HPDE6-E6E7 (cell line): Measurements from ENCODE around the gene SPRY4.
"Not testable (repeated sequence)": the region's sequence is repeated elsewhere in the genome, so short reads cannot be mapped to it uniquely, and the experiment has no call there.

Experiments used
- DNase-seq: peaks from one replicate; pipeline ENCODE4 v3.0.0; 2011; ENCODE audit warnings: missing footprints; ENCODE audit errors: extremely low spot score

The SPRY4 gene

DNA sequence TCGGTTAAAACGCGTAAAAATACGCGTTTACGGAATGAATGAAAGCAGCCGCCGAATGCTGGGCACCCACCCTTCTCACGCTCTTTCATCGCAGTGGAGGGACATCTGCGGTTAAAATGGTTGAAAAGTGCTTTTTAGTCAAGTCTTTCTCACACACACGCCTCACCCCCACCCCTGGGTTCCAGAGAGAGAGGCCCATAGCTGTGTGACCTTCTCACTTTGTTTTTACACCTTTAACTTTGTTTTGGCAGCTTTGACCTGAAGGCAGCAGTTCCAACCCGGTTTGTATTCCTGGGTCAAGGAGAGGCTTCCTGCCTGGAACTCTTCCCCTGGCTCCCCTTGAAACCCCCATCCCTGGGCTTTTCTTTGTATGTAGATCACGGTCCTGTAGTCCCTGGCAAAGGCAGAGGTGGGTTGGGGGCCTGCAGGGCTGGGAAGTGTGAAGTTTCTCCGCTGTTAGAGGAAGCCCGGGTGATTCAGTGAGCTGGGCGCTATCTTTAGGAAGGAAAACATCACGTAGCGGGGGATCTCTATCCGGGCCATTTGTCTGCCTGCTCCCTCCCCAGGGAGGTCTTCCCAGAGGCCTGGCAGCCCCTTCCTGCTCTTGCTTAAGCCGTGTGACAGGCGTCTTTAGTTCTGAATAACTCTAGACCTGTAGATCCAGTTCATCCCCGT, 29.6 kb downstream of the SPRY4 start:
- DNase-seq, result no peak

DNA sequence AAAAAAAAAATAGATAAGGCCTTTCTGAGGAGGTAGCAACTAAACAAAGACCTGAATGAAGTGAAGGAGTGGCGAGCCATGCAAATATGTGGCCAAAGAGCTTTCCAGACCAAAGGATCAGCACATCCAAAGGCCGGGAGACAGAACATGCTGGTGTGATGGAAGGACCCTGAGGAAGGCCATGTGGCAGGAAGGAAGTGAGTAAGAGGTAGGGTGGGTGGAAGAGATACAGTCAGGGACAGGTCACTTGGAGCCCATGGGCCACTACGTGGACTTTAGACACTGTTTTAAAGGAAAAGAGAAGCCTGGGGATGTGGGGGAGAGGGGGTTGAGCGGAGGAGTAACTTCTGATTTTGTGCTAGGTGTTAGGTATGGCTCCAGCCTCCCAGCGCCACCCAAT, 31.3 kb downstream of the SPRY4 start:
- no peak for DNase-seq

DNA sequence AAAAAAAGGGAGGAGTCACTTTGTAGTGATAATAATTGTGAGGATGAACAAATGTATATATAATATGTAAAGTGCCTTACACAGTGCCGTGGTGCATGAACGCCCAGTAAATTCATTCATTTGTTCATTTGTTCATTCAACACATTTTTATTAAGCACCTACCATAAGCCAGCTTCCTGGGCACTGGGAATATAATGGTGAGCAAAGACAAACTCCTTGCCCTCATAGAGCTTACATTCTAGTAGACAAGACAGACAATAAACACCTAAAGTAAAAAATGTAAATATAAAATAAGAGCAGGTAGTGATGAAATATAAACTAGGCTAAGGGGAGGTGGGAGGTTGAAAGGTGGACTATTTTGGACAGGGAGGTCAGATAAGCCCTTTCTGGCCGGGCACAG, 32.0 kb downstream of the SPRY4 start:
- DNase-seq, result no peak

DNA sequence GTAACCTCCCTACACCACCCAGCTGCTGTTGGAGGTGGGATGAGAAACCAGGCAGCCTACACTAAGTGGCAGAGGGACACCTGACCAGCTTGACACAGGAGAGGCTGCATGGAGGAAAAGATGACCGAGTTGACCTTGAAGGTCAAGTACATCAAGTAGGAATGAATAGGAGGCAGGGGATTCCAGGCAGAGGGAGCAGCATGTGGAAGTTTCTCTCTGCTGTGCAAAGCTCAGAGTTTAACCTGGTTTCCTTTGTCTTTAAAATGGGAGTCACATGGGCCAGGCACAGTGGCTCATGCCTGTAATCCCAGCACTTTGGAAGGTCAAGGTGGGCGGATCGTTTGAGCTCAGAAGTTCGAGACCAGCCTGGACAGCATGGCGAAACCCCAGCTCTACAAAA, 32.6 kb downstream of the SPRY4 start:
- DNase-seq, result no peak

DNA sequence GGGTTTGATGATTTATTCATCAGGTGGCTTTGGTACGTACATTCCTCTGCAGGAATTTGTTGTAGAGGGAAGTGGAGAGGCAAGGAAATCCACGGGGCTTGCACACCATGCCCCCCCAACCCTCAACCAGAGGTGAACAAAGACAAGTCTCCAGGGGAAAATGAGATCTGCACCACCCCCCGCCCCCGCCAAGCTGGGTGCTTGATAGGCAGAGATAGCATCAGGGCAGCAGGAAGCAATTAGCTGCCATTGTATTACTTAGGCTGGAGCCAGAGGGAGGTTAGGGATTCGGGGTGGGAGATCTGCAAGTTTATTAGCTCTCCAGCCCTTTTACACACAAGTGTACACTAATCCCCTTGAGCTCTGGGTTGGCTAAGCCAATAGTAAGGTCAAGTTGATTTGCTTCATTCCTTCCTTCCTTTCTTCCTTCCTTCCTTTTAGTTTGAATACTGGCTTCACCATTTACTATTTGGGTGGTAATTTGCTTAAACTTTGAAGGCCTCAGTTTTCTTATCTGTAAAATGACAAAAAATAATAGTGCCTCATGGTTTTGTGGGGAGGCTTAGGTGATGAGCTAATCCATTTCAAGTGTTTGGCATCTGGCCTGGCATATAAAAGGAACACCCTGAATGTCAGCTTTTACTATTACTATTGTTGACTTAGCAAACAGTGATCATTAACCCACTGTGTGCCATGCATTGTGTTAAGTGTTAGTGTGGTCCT, 34.1 kb downstream of the SPRY4 start:
- DNase-seq, result no peak

DNA sequence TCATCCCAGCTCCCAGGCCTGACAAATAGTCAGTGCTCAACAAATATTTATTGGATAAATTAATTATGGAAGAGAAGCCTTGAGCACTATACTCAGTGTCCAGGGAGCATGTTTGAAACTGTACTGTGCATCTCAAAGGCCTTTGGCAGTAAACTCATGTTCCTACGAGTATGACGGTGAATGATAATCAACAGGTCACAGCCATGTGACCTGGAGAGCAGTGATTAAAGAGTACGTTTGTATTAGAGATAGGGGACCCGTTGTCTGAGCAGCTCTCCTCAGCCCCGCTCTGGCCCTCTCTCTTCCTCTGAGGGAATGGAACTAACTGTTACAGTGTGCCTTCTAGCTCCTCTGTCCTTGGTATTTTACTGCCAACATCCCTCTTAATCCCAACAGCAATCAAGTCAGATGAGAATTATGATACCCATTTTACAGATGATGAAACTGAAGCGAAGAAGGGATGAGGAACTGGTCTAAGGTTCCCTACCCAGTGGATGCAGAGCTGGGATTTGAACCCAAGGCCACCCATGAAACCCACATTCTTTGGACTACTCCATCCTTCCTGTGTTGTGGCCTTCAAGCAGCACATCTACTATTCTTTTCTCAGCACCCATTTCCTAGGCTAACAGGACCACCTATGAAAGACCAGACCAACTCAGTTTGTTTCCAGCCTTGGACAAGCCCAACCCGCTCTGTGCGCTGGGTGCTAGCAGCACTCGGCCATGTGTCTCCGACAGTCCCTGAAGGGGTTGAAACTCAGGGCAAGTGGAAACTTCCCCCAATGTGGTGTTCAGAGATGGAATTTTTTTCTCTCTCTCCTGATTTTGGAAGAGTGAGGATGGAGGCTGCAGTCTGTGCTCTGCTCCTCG, 34.9 kb downstream of the SPRY4 start:
- DNase-seq, result no peak

DNA sequence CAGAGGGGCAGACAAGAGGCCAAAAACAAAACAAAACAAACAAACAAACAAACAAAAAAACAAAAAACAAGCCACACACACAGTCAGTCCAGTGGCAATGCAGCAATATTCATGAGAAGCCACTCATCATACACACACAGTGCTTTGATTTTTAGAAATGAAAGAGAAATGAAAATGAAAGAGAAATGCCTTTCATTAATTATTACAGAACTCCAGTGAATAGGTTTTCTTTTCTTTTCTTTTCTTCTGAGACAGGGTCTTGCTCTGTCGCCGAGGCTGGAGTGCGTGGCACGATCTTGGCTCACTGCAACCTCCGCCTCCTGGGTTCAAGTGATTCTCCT, 36.9 kb downstream of the SPRY4 start:
- DNase-seq, result no peak

DNA sequence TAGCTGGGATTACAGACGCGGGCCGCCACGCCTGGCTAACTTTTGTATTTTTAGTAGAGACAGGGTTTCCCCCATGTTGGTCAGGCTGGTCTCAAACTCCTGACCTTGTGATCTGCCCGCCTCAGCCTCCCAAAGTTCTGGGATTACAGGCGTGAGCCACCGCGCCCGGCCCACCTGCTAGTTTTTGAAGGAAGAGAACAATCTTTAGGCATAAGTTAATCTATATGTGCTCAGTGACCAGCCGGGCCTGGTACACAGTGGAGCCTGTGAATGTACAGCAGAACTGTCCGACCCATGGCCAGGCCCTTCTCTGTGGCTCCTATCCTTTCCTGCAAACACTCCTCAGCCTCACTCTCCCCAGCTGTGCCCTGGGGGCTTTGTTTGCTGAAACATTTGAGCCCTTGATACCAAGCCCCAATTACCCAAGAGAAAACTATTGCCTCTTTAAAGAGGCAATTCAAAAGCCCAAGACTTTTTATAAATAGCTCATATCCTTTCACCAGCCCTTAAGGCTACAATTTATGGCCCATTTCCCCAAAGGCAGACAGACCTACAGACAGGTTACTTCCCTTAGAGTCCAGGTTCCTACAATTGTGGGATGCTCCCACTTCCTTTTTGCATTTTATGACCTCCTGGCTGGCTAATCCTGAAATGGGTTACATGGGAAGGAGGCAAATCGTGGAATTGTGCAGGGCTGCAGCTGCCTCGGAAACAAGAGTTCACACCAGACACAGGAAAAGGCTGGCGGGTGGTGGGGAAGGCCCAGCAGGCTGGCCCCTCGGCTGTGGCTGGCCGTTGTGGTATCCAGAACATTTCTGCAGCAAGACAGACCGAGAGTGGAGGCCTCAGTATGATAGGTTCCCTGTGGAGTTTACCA, 37.5 kb downstream of the SPRY4 start:
- no peak for DNase-seq

DNA sequence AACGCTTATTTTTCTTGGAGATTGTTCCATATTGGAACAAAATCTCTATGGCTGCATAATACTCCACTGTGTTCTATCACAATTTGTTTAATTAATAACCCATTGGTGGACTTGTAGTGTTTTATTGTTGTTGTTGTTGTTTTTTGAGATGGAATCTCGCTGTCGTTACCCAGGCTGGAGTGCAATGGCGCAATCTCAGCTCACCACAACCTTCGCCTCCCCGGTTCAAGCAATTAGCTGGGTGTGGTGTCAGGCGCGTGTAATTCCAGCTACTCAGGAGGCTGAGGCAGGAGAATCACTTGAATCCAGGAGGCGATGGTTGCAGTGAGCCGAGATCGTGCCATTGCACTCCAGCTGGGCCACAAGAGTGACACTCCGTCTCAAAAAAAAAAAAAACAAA, 38.7 kb downstream of the SPRY4 start:
- DNase-seq, result no peak

DNA sequence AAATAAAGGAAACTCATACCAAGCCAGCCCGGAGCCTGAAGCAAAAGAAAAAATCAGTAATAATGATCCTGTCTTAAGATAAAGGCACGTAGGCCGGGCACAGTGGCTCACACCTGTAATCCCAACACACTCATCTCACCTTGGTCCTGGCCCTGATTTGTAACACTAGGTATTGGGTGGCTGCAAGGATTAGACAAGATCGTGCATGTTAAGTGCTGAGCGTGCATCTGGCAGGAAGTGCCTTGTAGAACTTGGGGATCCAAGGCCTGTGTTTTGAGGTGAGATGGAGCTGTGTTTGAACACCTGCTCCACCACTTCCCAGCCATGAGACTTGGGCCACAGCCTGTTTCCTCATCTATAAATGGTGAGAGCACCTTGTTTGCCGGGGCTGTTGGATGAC, 41.5 kb downstream of the SPRY4 start:
- DNase-seq, result peak; percentile 33

DNA sequence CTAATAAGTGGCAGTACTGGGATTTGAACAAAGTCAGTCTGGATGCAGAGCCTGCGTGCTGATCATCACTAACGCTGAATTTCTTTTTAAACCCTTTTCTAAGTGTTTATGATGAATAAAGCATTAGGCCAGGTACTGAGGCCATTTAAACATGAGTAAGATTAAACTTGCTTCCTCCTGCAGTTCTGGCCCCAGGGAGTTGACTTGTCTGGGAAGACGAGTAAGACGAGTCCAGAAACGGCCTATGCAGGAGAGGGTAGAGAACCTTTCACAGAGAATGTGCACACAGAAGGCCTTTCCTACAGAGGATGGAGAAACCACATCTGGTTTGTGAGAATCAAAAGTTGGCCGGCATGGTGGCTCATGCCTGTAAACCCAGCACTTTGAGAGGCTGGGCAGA, 42.9 kb downstream of the SPRY4 start:
- DNase-seq, result peak; percentile 32

DNA sequence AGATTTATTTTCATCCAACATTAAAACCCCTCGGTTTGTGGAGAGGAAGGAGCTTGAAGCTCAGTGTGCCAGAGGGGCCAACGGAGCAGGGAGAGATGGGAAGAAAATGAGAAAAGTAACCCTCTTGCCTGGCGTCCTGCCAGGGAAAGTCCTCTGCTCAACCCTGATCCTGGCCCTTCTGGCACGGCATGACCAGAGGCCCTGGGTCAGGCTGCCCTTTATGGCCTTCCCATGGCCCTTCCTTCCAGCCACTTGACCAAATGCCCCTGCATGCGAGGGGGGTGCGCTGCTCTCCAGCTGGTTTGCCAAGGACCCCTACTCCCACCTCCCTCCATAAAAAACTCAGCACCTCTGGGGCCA, 43.8 kb downstream of the SPRY4 start:
- no peak for DNase-seq

DNA sequence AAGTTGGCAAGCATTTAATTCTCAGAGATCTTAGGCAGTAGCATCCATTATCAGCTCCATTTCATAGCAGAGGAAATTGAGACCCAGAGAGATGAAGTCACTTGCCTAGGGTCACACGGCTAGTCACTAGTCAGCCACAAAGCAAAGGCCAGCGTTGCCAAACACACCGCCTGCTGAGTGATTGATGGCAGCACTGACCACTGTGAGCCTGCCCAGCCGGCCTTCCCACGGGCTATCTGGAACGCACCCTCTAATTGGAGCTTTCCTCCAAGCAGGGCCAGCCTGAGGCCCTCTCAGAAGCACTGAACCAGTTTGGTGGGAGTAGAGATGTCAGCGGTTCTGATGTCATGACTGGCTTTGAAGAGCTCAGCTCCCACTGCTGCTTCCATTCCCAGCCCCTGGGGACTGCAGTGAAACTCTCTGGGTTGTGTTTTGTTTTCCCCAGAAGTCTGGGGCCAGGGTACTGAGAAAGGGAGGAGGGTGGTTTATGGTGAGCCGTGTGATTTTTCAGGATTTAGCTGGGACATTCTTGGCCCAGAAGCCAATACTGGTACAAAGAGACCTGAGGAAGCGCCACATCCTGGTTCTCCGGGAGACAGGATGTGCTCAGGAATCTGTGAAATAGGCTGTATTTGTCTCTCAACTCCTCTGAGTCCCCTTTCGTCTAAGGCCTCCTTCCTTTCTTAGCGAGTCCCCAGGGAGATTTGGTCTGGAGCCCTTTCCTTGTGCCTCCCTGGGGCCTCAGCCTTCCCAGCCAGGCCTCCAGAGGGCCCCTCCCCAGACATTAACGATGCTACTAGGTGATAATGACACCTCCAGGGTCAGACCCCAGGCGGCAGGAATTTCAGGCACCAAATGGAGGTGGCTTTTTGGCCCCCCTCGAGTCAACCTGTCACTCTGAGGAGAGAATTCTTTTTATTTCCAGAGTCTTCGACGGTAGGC, 44.5 kb downstream of the SPRY4 start:
- no peak for DNase-seq

DNA sequence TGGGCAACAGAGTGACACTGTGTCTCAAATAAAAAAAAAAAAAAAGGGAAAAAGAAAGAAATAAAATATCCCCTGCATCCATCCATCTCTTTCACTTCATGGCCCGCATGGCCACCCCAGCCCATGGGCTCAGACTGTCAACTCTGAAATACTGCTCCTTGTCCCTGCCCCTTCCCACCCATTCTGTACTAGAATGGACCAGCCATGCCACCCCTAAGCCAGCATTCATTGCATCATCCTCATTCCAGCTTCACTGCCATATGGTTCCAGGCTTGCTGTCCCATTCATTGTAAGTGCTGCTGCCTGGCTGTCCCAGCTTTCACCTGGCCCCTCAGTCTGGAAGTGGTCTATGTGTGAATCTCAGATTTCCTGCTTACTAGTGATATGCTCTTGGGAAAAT, 46.2 kb downstream of the SPRY4 start:
- no peak for DNase-seq

DNA sequence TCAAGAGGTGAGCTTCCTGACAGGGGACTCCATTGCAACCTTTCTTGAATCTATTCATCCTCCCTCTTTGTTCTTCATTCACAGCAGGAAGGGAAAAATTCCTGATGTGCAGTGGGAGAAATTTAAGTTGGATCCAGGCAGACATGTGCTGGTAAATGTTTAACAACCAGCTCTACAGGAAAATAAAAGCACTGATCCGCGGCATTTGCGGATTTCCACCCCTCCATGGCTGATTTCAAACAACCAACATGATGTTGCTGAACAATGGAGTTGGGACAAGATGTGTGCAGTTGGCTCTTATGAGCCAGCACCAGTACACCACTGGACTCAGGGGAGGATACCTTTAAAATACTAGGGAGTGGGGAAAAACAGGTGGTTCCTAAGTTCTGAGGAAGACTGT, 47.0 kb downstream of the SPRY4 start:
- no peak for DNase-seq

DNA sequence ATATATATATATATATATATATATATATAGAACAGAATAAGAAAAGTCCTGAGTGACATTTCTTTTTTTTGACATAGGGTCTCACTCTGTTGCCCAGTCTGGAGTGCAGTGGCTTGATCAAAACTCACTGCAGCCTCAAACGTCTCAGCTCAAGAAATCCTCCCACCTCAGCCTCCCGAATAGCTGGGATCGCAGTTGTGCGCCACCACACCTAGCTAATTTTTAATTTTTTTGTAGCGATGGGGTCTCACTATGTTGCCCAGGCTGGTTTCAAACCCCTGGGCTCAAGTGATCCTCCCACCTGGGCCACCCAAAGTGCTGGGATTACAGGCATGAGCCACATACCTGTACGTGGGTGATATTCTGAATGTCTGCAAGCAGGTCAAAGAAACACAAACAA, 48.3 kb downstream of the SPRY4 start:
- no peak for DNase-seq

DNA sequence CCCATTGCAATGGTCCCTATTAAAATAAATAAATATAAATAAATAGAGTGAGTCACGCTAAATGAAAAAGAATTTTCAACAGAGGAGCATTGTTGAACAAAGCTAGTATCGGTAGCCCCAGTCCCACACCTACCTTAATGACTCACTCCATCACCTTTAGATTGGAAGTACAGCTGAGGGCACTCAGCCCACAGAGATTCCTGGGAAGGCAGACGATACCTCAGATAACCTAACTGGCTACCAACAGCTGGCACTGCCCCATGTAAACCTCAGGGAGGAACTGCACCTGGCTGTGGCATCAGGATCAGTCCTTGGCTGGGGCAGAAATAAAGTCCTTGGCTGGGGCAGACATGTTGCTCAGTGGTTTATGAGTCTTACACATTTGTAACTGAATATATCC, 49.3 kb downstream of the SPRY4 start:
- DNase-seq, result peak; percentile 79

DNA sequence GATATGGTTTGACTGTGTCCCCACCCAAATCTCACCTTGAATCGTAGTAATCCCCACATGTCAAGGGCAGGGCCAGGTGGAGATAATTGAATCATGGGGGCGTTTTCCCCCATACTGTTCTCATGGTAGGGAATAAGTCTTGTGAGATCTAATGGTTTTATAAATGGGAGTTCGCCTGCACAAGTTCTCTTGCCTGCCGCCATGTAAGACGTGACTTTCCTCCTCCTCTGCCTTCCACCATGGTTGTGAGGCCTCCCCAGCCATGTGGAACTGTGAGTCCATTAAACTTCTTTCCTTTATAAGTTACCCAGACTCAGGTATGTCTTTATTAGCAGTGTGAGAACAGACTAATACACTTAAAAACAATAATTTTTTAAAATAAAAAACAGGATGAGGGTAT, 52.2 kb downstream of the SPRY4 start:
- DNase-seq, result not testable (repeated sequence)

DNA sequence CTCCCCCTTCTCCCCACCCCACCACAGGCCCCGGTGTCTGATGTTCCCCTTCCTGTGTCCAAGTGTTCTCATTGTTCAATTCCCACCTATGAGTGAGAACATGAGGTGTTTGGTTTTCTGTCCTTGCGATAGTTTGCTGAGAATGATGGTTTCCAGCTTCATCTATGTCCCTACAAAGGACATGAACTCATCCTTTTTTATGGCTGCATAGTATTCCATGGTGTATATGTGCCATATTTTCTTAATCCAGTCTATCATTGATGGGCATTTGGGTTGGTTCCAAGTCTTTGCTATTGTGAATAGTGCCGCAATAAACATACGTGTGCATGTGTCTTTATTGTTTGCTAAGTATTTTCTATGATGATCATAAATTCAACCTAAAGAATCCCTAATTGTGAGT, 60.7 kb downstream of the SPRY4 start:
- DNase-seq, result not testable (repeated sequence)

DNA sequence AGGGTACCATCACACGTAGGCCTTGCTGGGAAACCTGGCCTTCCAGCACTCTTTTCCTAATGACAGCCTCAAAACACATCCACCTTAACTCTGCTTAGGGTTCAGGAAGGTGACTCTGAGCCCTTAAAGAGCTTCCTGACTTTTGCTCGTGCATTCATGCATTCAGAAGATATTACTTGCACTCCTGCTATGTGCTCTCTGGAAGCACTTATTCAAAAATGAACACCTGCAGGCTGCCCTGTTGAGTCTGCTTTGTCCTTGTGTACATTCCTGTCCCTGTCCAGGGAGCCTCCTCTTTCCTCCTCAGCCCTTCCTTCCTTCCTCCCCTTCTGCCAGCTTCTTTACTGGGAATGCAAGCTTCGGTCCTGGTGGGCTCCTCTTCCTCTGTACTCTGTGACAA, 61.5 kb downstream of the SPRY4 start:
- no peak for DNase-seq

DNA sequence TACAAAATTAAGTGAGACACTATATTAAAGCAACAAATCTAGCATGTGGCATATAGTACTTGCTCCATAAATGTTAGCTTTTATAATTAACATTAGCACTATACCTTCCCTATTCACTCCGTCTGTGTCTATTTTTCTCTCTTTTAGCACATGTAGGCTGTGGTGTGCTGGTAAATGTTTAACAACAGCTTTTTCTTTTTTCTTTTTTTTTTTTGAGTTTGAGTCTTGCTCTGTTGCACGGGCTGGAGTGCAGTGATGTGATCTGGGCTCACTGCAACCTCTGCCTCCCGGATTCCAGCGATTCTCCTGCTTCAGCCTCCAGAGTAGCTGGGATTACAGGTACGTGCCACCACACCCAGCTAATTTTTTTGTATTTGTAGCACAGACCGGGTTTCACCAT, 62.1 kb downstream of the SPRY4 start:
- DNase-seq, result no peak
